Measurements from ENCODE around the gene PTPN3. TPM values are rescaled to one million over a fixed set of nuclear protein-coding genes. Genes with fewer than 3 reads are reported as not detected.

PTPN3 gene
- total and polyA plus RNA-seq, 9 of the 15 experiments (the other 6 are each of a cell fraction or from before 2014, with no cell fraction given), result 0.02 TPM; not detected in 8

DNA sequence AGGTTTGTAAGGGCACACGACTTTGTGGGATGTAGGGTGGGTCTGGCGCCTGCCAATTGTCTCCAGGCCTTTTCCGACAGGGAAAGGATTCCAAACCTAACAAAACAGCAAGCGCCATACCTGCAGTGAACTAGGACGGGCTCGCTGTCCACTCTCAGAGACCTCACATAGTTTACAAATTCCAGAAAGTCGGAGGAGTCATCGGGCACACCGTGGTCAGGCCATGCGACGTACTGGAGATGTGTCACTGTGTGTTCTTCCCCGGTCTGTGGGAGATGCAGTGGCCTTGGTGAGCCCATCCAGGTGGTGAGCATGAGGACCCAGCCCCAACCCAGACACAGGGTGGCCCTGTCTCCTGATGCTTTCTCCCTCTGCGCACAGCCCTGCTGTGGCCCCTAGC is 115.9 kb downstream of the PTPN3 start:
- in situ Hi-C loops (cut with MboI), result no loop called here
- BruUV-seq (replicated peaks), result no TSS peak
- H3K4me1 ChIP-seq (replicated peaks in 1 of 2; ENCODE audit: control insufficient read depth in 2 of 2, insufficient read depth in 2 of 2, low read length in 2 of 2), result no peaks in the 10 kb centered on the region
- no peaks in the 10 kb centered on the region for H3K36me3 ChIP-seq (ENCODE audit: control insufficient read depth, insufficient read depth, low read length)
- TF ChIP-seq ZNF79 (CRISPR knock-in tag; IDR thresholded peaks at IDR 0.05; ENCODE audit: low read depth) (no peak), BCL6 (CRISPR knock-in tag; IDR thresholded peaks at IDR 0.05) (no peak), ESRRA (IDR thresholded peaks at IDR 0.05; ENCODE audit: borderline replicate concordance, low read depth) (no peak), NCOA2 (IDR thresholded peaks at IDR 0.05; ENCODE audit: partially characterized antibody in 2 of 2) (no peak), GTF2F1 (IDR thresholded peaks at IDR 0.05; ENCODE audit: low read depth, low read length) (no peak), CHD2 (IDR thresholded peaks at IDR 0.05; ENCODE audit: low read depth, low read length) (no peak), SNRNP70 (optimal IDR thresholded peaks at IDR 0.05; ENCODE audit: low read depth, low read length) (no peak), ZNF717 (CRISPR knock-in tag; IDR thresholded peaks at IDR 0.05) (no peak), FUS (optimal IDR thresholded peaks at IDR 0.05; ENCODE audit: low read depth, low read length) (no peak), SMAD3 (CRISPR knock-in tag; conservative IDR thresholded peaks at IDR 0.05) (no peak), FOSL1 (tag; conservative IDR thresholded peaks at IDR 0.05) (no peak), SMC3 (conservative IDR thresholded peaks at IDR 0.05; ENCODE audit: insufficient read depth, low read depth, low read length) (no peak), RUNX1 (IDR thresholded peaks at IDR 0.05; ENCODE audit: low read depth) (no peak), RBM34 (IDR thresholded peaks at IDR 0.05; ENCODE audit: borderline replicate concordance, insufficient read depth, low read length) (no peak), ZEB2 (IDR thresholded peaks at IDR 0.05) (no peak), ZNF764 (CRISPR knock-in tag; IDR thresholded peaks at IDR 0.05; ENCODE audit: low read depth) (no peak)
- TF ChIP-seq, protein P1, sequence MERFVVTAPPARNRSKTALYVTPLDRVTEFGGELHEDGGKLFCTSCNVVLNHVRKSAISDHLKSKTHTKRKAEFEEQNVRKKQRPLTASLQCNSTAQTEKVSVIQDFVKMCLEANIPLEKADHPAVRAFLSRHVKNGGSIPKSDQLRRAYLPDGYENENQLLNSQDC (CRISPR knock-in tag; IDR thresholded peaks at IDR 0.05), result no peak
- TF ChIP-seq, protein P2, sequence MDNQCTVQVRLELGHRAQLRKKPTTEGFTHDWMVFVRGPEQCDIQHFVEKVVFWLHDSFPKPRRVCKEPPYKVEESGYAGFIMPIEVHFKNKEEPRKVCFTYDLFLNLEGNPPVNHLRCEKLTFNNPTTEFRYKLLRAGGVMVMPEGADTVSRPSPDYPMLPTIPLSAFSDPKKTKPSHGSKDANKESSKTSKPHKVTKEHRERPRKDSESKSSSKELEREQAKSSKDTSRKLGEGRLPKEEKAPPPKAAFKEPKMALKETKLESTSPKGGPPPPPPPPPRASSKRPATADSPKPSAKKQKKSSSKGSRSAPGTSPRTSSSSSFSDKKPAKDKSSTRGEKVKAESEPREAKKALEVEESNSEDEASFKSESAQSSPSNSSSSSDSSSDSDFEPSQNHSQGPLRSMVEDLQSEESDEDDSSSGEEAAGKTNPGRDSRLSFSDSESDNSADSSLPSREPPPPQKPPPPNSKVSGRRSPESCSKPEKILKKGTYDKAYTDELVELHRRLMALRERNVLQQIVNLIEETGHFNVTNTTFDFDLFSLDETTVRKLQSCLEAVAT (IDR thresholded peaks at IDR 0.05), result no peak
- ATAC-seq (no peak), DNase-seq (ENCODE audit: extremely low read depth in 1 of 4, low spot score in 3 of 4) (no peak), FAIRE-seq (no peak)
- H3K27me3 ChIP-seq (ENCODE audit: control insufficient read depth in 2 of 2, insufficient read depth in 2 of 2, low read length in 2 of 2), result peaks cover 35 to 64% of the 10 kb centered on the region in 2 experiments
- H2AFZ ChIP-seq (ENCODE audit: low read depth, low read length), result no peak overlapping the region
- no peak overlapping the region for H3K4me3 ChIP-seq
- POLR2A ChIA-PET, result no interaction called here
- H3K27ac ChIP-seq (ENCODE audit: extremely low read depth, low read depth, low read length), result no peak overlapping the region
- no peaks in the 10 kb centered on the region for H3K9me1 ChIP-seq (ENCODE audit: control insufficient read depth, insufficient read depth, low read length)
- no peaks in the 10 kb centered on the region for H3K79me2 ChIP-seq (ENCODE audit: control insufficient read depth, insufficient read depth, low read length)
- CTCF ChIA-PET (ENCODE audit: low intra/inter-chr PET ratio), result no interaction called here
- no peaks in the 10 kb centered on the region for H3K9me3 ChIP-seq (replicated peaks; ENCODE audit: control insufficient read depth, insufficient read depth, low read depth, low read length)
- H4K20me1 ChIP-seq (replicated peaks; ENCODE audit: control insufficient read depth, insufficient read depth, low read length), result peaks cover 10% of the 10 kb centered on the region
- no peak overlapping the region for H3K4me2 ChIP-seq (ENCODE audit: insufficient read depth, low read length)
- no peak overlapping the region for H3K9ac ChIP-seq (ENCODE audit: insufficient read depth in 1 of 2, low read depth in 2 of 2, low read length in 2 of 2)
- intact Hi-C loops (cut with micrococcal nuclease), result no loop called here
- WGBS (ENCODE audit: insufficient coverage, low coverage, missing lambda C conversion rate), result under 1% methylated on average over 12 of the region's 13 CpGs
